HL-60/S4 treated with retinoic acid at 250 ng/mL for 4 days and 3 days (cell line): Measurements from ENCODE around the gene STK11IP.
"Not testable (repeated sequence)": the region's sequence is repeated elsewhere in the genome, so short reads cannot be mapped to it uniquely, and the experiment has no call there.

Experiments used
- in situ Hi-C: fragments of 300-500 bp; cut with MboI; formaldehyde crosslinking; loops from 2 replicates; pipeline ENCODE4 v1.7.0; 2022; ENCODE audit warnings: low sequenced_read_pairs

Gene STK11IP

DNA sequence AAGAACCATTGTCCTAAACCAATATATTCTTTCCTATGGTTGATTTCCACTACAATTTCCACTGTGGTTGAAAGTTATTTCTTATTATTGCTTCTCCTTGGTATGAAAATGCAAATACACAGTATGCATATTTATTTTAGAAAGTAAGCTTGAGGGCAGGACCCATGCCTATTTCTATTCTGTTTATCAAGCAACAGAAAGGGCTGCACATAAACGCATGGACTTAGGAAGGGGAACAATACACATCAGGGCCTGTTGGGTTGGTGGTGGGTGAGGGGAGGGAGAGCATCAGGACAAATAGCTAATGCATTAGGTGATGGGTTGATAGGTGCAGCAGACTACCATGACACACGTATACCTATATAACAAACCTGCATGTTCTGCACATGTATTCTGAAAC, 50.5 kb downstream of the STK11IP start:
- in situ Hi-C loops = no loop called here

GRCh38 chr2:219648963-219649362, 51.3 kb downstream of the STK11IP start:
- in situ Hi-C loops = no loop called here

DNA sequence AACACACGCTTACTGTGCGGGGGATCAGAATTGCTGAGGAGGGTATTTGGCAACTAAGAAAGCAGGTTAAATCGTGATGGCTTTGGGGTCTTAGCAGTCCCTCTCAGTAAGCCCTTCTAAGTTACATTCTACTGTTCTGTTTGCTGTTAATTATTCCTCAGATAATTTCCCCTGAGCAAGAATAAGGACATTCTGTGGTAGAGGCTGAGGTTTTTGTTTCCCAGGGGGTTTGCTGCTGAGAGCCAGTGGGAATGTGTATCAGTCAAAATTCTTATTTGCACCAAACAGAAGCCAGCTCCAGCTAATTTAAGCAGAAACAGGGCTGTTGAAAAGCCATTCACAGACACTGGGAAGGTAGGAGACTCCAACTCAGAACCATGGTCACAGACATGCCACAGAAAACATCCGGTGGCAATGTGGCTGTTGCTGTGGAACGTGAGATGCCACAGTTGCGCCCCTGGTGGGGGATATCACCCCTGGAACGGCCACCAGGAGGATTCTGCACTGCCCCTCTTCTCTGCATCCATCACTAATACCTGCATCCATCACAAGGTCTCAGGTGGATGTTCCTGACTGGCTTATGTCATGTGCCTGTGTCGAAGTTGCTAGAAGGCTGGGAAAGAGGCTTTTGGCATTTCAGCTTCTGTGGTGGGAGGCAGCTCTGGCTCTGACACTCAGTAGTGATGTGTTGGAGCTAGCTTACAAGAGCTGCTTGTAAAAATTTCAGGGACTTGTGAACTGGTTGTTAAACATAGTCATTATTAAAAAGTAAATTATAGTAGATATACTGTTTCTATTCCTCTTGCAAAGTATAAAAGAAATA, 53.0 kb downstream of the STK11IP start:
- in situ Hi-C loops = no loop called here

DNA sequence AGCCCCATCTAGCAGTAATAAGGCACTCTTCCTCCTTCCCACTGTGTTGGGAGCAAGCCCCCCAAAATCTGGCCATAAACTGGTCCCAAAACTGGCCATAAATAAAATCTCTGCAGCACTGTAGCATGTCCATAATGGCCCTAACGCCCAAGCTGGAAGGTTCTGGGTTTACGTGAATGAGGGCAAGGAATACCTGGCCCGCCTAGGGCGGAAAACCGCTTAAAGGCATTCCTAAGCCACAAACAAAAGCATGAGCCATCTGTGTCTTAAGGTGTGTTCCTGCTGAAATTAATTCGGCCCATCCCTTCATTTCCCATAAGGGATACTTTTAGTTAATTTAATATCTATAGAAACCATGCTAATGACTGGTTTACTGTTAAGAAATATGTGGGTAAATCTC, 54.0 kb downstream of the STK11IP start:
- in situ Hi-C loops = not testable (repeated sequence)

DNA sequence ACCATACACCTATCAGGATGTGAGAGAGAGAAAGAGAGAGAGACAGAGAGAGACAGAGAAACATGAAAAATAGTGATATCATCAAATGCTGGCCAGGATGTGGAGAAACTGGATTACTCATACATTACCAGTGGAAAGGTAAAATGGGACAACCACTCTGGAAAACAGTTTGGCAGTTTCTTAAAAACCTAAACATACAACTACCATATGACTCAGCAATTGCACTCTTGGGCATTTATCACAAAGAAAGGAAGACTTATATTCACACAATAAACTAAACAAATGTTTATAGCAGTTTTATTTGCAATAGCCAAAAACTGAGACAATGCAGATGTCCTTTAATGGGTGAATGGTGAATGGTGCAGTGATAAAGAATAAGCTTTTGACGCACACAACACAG, 58.9 kb downstream of the STK11IP start:
- in situ Hi-C loops = no loop called here

DNA sequence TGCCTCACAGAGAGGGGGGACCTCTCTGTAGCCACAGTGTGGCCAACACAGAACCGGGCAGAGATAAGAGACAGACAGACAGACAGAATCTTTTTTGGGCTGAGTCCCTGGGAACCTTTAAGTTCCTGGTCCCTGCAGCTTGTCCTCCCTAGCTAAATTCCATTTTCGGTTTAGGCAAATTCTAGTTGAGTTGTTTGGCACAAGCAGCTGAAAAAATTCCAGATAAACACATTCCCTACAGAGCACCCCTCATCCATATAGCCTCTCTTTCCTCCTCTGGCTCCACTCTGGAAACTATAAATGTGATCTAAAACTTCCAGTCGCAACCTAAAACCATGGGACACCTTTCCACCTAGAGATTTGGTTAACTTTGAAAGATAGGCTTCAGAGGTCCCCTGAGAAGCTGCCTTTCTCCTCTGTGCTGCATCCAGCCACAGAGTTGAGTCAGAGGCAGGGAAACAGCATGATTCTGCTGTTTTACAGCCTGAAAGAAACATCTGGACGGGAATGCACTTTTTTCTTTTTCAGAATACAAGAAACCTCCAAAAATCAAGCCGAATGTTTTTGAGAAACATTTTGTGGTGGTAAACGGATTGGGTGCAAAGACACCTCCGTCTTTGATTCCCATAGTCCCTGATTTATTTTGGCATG, 60.7 kb downstream of the STK11IP start:
- in situ Hi-C loops = no loop called here

- in situ Hi-C loops = no loop called here
Observed at GRCh38 chr2:219658874-219659273, 61.2 kb downstream of the STK11IP start.

- in situ Hi-C loops = no loop called here
Observed at GRCh38 chr2:219661197-219661954, 63.7 kb downstream of the STK11IP start.

DNA sequence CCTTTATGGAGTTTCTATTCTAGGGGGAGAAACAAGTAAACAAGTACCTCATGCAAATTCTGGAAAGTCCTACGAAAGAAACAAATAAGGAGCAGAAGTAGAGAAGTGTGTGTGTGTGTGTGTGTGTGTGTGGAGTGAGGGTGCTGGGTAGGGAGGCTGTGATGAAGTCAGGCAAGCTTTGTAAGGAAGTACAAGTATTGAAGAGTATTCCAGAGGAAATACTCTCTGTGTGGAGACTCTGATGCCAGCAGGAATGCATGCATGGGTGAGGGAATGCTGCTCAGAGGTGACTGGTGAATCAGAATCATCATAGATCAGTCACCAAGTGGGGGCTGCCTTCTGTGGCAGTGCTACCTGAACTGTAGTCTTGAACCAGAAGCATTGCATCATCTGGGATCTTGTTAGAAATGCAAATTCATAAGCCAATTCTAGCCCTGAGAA, 64.3 kb downstream of the STK11IP start:
- in situ Hi-C loops = no loop called here

GRCh38 chr2:219662566-219662965, 64.9 kb downstream of the STK11IP start:
- in situ Hi-C loops = no loop called here

- in situ Hi-C loops = no loop called here
Observed at GRCh38 chr2:219663116-219663762, 65.6 kb downstream of the STK11IP start.

- in situ Hi-C loops = no loop called here
Observed at GRCh38 chr2:219664041-219664440, 66.4 kb downstream of the STK11IP start.

GRCh38 chr2:219664944-219665343, 67.3 kb downstream of the STK11IP start:
- in situ Hi-C loops = no loop called here

DNA sequence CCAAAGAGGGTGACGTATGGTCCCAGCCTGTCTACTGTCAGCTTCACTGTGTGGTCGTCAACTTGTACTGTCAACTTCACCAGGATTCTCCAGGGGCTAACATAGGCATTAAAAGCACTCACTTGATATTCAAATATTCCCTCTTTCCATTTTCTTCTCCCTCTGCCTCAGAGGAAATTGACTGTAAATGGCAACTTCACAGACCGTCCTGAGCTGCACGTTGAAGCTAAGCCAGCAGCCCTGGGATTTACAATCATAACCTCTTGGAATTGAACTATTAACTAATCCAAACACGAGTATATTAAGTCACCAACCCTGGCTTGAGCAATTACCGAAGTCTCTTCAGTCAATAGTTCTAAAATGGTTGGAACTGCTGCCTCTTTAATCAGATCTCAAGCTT, 68.3 kb downstream of the STK11IP start:
- in situ Hi-C loops = no loop called here
